KG1 (cell line): ENCODE results near the gene RNF19B.
"Not testable (repeated sequence)": the region's sequence is repeated elsewhere in the genome, so short reads cannot be mapped to it uniquely, and the experiment has no call there.

ENCODE experiments used
- DNase-seq: peaks from one replicate; lab custom pipeline; 2025; lab: John Stamatoyannopoulos, UW

Gene RNF19B

DNA sequence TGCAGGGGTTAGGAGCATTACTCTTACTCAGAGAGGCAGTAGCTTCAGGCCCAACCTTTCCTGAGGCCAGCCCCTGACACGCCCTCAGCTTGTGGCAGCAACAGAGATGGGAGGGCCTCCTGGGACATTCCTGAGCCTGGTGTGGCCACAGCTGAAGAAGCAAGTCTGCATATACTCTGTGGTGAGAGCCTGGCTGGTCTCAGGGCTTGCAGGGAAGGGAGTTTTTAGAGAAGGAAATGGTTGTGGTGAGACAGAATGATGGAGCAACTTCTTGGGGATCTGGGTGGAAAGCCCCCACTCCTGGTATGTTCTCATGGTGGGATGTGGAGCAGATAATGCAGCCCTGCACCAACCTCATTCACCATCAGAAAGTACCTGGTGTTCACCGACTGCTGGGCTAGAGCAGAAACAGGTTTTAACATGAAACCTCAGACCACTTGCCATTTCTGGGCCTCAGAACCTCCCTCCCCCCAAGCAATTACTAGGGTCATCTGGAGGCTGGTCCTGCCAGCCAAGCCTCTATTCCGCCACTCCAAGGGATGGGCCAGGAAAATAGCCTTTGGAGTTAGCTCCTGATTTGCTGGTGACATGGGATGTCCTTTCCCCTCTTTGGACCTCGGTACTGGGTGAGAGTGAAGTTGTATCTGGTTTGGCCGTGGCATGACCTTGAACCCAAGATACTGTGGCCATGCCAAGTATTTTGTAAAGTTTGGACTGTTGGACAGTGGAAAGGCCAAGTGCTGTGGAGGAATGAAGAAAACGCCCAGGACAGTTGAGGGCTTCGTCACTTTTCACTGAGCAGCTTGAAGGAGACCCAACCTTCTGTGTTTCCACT is 28.1 kb upstream of the RNF19B start:
- DNase-seq, result peak; percentile 77

DNA sequence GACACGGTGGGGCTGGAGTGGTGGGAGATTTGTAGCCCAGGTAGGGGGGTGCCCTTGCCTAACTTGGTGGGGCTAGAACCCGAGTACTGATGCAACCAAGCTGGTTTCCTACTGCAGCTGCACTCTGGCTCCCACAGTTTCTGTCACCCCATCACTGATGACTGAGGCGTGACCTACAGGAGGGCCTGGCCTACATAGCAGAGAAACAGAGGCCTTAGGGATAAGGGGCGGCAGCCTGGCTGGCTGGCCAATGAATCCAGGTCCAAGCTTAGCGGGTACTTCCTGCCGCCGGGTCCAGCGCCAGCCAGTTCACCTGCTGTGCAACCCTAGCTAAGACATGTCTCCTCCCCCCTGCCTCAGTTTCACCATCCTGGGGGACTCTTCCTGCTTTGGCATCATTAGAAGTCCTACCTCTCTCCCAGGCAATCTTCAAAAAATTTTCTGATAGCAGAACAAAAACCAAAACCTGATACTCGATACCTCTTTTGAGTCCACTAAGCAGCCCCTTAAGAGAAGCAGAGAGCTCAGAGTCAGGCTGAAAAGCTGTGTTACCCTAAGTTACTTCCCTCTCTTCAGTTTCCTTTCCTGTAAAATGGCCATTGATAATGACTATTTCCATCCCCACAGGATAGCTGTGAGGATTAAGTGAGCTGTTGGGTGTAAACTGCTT is 27.3 kb upstream of the RNF19B start:
- no peak for DNase-seq

DNA sequence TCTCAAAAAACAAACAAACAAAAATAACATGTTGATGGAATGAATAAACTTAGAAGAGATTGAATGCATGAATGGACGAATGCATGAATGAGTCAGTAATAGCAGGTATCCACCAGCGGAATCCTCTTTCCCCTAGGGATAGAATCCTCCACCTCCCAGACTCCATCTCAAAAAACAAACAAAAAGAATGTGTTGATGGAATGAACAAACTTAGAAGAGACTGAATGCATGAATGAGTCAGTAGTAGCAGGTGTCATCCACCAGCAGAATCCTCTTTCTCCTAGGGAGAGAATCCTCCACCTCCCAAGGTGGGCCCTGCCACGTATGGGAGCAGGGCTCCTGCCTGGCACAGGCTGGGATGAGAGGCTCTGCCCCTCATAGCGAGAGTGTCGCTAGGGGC is 26.8 kb upstream of the RNF19B start:
- no peak for DNase-seq

DNA sequence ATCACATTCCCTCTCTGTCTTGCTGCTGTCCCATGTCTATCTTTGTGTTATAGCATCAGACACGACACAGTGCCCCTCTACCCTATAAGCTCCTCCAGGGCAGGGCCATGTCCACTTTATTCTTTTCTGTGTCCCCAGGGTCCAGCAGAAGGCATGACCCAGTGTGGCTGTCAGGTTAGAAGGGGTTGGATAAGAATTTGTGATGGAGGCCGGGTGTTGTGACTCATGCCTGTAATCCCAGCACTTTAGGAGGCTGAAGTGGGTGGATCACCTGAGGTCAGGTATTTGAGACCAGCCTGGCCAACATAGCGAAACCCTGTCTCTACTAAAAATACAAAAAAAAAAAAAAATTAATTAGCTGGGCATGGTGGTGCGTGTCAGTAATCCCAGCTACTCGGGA is 26.3 kb upstream of the RNF19B start:
- DNase-seq, result no peak

DNA sequence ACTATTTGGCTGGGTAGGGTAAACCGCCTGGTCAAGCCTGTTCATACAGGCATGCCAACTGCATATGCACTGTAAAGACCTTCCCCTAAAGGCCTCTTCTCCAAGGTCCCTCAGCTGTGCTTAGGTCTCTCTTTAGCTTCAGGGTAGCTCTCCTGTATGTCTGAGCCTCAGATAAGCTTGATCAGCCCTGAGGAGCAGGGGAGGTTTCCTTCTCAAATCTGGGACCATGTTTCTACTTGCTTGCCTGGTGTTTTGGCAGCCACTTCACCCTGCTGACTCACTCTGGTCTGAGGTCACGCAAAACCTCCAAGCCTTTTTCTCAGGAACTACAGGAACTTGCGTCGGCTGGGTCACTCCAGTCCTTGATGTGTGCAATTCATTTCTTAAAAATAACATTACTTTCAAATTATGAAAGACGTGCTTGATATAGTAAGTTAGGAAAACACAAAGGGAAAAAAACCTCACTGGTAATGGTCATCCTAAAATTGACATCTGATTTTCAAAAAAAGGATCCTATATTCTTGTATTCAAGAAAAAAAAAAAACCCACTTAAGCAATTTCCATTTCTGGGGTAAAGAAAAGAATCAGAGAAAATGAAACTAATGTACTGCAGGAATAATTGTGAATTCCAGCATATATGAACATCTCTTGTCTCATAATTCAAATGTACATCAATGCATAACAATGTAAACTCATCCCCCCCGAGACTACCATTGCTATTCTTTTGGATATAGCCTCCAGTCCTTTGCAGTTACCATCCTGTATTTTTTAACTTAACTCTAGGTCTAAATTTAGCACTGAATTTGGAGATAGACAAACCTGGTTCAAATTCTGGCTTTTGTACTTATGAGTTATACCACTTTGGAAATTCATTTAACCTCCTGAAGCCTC is 24.8 kb upstream of the RNF19B start:
- no peak for DNase-seq

DNA sequence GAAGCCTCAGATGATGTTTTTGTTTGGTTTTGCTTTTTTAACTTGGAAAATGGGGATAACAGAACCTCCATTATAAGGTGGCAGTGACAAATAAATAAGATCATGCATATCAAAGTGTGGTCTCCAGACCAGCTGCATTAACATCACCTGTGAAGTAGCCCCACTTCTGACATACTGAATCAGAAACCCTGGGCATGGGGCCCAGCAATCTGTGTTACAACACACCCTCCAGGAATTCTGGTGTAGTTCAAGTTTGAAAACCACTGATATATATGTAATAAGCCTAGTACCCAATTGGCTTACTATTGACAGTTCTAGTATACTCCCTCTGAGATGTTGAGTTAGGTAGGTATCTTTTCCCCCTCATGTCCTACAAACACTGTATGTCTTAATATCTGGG is 24.1 kb upstream of the RNF19B start:
- no peak for DNase-seq

DNA sequence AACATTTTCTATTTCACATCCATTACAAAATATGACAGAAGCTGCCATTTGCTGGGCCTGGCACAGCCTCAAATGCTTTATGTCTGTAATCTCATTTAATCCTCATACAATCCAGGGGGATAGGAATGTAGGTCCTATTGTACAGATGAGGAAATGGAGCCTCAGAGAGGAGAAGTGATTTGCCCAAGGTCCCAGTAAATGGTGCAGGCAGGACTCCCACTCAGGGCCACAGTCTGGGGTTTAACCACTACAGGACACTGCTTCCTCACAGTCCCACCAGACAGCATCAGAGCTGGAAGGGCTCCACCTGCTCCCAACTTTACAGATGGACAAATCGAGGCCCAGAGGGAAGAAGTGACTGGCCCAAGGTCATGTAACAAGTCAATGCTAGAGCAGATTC is 20.6 kb upstream of the RNF19B start:
- DNase-seq, result no peak

DNA sequence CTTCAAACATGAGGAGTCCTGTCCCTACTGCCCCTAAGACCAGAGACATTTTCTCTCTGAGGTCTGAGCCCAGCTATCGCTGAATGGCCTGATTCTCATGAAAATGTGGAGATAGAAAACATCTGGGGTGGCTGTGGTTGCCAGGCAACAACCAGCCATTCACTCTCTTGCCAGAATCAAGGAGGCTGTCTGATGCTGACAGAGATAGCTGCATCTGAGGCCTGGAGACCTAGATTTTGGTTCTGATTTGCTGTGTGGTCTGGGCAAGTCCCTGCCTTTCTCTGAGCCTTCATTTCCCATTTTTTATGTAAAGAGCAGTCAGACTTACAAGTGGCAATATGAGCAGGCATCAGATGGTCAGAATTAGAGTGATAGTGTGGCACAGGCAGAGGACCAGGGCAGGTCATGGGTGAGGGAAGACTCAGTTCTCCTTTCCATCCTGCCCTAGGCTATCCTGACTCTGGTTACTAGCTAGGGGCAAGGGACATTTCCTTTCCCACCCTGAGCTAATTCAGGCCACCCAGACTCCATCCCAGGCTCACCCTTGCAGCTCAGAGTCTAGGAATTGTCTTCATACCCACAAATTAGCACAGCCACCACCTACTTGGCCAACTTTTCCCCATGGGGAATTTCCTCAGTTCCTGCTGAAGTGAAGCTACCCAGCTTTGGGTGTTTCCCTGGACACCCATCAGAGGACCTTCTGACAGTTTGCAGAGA is 20.0 kb upstream of the RNF19B start:
- no peak for DNase-seq

DNA sequence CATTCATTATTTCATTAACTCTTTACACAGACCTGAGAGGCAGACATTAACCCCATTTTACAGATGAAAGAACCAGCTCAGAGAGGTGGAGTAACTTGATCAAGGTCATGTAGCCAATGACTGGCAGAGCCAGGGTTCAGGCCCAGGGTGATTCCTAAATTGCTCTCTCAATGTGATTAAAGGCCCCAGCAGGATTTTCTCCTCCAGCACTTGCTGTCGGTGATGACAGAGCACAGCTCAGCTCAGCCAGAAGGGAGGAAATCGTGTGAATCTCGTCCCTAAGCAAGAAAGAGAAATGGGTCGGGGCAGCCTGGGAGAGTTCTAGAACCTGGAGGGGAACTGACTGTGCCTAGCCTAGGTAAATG is 19.5 kb upstream of the RNF19B start:
- no peak for DNase-seq

DNA sequence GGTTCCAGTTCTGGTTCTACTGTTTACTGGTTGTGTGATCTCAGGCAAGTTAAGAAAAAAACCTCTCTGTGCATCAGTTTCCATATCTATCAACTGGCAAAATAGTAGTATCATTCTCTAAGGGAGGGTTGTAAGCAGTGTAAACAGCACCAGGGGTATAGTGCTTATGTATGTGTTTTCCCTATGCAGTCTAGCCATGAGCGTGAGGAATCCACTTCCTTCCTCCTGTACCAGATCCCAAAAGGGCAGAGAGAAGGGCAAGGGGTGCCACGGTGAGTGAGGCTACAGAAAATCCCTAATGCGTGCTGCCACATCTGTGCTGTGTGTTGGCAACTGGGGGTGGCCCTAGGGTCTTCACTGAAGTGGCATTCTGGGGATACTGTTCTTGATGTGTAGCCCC is 18.4 kb upstream of the RNF19B start:
- no peak for DNase-seq

DNA sequence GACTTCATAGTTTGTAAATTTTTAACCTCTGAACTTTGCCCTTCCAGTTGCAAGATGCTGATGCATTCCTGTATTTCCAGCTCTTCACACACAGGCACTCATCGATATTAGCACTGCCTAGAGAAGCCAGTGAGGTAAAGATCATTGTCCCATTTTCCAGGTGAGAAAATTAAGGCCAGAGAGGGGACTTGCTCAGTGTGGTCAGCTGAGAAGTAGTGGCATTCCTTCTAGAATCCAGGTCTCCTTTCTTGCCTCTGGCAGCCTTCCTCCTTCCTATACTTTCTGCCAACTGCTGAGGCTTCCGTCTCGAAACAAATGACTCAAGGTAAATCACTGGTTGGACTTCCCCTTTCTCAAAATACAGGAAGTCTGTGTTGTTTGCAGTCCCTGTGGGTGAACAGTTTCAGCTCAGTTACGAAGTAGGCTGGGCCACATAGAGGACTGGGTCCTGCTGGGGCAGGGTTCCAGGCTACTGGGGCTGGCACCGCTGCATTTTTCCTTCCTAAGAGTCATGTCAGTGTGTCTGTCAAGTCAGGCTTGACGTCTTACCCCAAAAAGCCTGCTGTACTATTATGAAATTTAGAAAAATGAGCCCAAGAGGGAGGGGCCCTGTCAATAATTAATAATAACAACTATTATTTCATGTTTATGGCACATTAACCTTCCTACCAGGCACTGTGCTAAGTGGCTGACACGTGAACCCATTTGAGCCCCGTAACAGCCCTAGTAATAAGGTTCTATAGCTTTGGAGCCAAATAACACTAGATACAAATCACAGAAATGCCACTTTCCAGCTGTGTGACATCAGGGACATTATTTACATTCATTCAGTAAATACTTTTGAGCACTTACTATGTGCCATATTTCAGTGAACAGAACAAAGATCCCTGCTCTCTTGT is 16.6 kb upstream of the RNF19B start:
- DNase-seq, result peak; percentile 69

DNA sequence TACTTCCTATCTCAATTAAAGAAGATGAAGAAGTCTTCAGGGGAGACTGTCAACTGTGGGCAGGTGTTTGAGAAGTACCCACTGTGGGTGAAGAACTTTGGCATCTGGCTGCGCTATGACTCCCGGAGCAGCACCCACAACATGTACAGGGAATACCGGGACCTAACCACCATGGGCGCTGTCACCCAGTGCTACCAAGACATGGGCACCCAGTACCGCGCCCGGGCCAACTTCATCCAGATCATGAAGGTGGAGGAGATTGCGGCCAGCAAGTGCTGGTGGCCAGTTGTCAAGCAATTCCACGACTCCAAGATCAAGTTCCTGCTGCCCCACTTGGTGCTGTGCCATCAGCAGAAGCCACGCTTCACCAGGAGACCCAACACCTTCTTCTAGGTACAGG is 15.5 kb upstream of the RNF19B start:
- no peak for DNase-seq

DNA sequence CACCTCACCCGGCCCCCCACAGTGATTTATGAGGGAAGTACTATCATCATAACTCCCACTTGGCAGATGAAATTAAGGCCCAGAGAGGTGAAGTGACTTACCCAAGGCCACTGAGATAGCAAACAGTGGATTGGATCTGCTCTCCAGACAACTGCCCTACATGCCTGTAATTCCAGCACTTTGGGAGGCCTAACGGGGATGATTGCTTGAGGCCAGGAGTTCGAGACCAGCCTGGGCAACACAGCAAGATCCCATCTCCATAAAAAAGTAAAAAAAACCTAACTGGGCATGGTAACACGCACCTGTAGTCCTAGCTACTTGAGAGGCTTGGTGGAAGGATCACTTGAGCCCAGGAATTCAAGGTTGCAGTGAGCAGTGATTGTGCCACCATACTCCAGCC is 14.2 kb upstream of the RNF19B start:
- no peak for DNase-seq

DNA sequence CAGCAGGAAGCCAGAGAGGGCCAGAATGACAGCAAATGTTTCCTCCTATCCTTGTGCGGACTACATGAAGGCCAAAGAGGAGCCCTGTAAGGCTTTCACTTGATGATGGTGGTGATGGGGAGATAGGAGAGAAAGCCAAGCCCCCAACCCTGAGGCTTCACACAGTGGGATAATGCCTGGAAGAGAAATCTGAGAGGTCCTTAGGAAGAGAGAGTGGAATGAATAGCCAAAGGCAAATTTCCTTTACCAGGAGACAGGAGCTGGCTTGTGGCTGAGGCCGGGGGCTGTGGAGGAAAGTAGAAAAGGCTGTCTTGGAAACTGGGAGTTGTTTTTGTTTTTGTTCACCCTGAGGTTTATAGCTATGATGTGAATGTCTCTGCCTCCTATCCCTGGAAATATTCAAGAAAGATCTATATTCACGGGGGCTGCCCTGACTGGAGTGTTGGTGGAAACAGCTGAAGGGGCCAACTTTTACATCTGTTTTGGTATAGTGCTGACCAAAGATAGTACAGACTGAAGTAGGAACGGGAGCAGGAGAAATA is 13.0 kb upstream of the RNF19B start:
- no peak for DNase-seq

DNA sequence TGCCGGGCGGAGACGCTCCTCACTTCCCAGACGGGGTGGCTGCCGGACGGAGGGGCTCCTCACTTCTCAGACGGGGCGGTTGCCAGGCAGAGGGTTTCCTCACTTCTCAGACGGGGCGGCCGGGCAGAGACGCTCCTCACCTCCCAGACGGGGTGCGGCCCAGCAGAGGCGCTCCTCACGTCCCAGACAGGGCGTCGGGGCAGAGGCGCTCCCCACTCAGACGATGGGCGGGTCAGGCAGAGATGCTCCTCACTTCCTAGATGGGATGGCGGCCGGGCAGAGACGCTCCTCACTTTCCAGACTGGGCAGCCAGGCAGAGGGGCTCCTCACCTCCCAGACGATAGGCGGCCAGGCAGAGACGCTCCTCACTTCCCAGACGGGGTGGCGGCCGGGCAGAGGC is 10.4 kb upstream of the RNF19B start:
- not testable (repeated sequence) for DNase-seq

DNA sequence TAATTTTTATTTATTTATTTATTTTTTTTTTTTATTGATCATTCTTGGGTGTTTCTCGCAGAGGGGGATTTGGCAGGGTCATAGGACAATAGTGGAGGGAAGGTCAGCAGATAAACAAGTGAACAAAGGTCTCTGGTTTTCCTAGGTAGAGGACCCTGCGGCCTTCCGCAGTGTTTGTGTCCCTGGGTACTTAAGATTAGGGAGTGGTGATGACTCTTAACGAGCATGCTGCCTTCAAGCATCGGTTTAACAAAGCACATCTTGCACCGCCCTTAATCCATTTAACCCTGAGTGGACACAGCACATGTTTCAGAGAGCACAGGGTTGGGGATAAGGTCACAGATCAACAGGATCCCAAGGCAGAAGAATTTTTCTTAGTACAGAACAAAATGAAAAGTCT is 8.8 kb upstream of the RNF19B start:
- not testable (repeated sequence) for DNase-seq

DNA sequence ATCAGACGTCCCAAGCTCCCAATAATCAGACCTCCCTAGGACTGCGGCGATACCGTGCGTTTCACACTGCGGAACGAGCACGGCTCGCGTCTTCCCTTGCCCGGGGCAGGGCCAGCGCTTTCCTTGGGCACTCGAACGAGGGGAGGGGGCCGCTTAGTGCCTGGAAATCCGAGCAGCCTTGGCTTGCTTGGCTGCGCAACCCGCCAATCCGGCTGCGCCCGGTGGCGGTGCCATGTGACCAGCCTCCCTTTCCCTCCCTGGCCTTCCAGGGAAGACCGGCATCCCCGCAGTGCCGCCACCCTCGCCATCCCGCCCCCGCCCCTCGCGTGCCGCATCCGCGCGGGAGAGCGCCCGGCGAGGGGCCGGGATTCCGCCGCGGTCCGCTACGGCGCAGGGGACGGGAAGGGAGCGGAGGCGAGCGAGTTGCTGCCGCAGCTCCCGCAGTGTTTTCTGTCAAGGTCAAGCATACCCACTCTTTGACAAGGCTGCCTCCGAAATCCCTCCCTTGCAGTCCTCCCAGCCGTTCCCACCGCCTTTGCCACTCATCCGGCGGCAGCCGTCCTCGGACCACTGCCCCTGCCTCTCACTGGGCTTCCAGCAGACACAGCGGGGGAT is 8.3 kb upstream of the RNF19B start:
- no peak for DNase-seq

DNA sequence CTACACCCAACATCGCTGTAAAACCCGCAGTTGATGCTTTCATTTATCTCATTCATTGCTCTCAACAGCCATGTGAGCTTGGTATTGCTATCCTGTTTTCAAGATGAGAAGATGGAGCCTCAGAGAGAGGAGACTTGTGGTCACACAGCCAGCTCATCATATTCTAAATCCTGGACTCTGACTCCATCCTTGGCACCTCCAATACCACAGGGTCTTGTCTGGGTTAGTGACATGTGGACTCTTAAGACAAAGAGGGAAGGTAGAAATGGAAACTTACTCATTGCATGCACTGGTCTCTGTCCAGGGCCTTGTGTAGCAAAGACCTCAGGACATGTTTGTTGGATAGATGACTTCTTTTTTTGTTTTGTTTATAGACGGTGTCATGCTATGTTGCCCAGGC is 7.0 kb upstream of the RNF19B start:
- no peak for DNase-seq

DNA sequence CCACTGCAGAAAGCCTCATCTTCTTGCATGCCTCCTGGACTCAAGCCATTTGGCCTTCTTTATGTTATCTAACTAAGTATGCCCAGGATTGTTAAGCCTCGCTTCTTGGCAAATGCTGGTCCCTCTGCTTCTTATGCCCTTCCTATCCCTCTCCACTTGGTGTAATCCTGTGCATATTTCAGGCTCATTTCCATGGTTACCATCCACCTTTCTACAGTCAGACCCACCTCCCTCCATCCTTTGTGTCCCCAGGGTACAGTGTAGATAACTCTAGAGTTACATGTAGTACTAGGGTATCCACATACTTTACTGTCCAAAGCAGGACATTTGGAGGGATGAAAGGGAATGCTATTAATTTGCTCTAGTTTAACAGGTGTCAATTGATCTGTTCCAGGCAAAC is 6.5 kb upstream of the RNF19B start:
- no peak for DNase-seq

DNA sequence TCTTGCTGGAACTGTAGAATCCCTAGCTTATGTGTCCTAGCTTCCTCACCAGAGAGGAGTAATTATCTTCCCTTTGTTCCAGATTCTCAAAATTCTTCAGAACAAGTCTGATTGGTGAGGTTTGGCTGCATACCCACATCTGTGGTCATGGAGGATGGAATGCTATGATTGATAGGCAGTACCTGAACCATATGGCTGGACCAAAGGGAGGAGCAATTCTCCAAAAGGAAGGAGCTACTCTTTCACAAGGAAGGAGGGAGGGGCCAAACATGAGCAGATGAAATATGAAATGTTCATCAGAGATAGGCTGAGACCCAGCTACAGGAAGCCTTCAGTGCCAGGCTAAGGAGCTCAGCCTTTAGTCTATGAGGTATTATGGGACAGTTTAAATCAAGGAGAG is 5.0 kb upstream of the RNF19B start:
- DNase-seq, result no peak
